ENCODE results near the gene DENND5B.
"Not testable (repeated sequence)": the region's sequence is repeated elsewhere in the genome, so short reads cannot be mapped to it uniquely, and the experiment has no call there.

The DENND5B gene

GRCh38 chr12:31555466-31555865 lies 35.5 kb downstream of the DENND5B start:
- not testable (repeated sequence) for H3K36me3 ChIP-seq (ENCODE audit: control insufficient read depth, insufficient read depth, low read length, severe bottlenecking); H3K9me3 ChIP-seq (ENCODE audit: control insufficient read depth, low read length); DNase-seq (ENCODE audit: low read depth); H3K4me3 ChIP-seq (ENCODE audit: low read length); H3K4me1 ChIP-seq (ENCODE audit: control insufficient read depth, insufficient read depth, low read length); H3K27me3 ChIP-seq (replicated peaks; ENCODE audit: control insufficient read depth, insufficient read depth, low read length); H3K9ac ChIP-seq (ENCODE audit: low read length)

- not testable (repeated sequence) for H3K27me3 ChIP-seq (replicated peaks; ENCODE audit: control insufficient read depth, insufficient read depth, low read length); H3K4me1 ChIP-seq (ENCODE audit: control insufficient read depth, insufficient read depth, low read length); H3K4me3 ChIP-seq (ENCODE audit: low read length); H3K9me3 ChIP-seq (ENCODE audit: control insufficient read depth, low read length); H3K36me3 ChIP-seq (ENCODE audit: control insufficient read depth, insufficient read depth, low read length, severe bottlenecking); H3K9ac ChIP-seq (ENCODE audit: low read length); DNase-seq (ENCODE audit: low read depth)
These were observed 40.3 kb downstream of the DENND5B start for GRCh38 chr12:31550590-31550989.

- Histone ChIP-seq H3K4me1 (ENCODE audit: control insufficient read depth, insufficient read depth, low read length) (peaks cover 23% of the 10 kb centered on the region), H3K27me3 (replicated peaks; ENCODE audit: control insufficient read depth, insufficient read depth, low read length) (no peaks in the 10 kb centered on the region), H3K9me3 (ENCODE audit: control insufficient read depth, low read length) (peaks cover 4% of the 10 kb centered on the region), H3K36me3 (ENCODE audit: control insufficient read depth, insufficient read depth, low read length, severe bottlenecking) (no peaks in the 10 kb centered on the region), H3K4me3 (ENCODE audit: low read length) (no peak overlapping the region), H3K9ac (ENCODE audit: low read length) (no peak overlapping the region)
- DNase-seq (ENCODE audit: low read depth): peak; percentile 65
These were observed 54.3 kb downstream of the DENND5B start for GRCh38 chr12:31536672-31537071.

GRCh38 chr12:31533470-31533869 lies 57.5 kb downstream of the DENND5B start:
- no peak for DNase-seq (ENCODE audit: low read depth)
- H3K36me3 ChIP-seq (ENCODE audit: control insufficient read depth, insufficient read depth, low read length, severe bottlenecking): no peaks in the 10 kb centered on the region
- no peaks in the 10 kb centered on the region for H3K27me3 ChIP-seq (replicated peaks; ENCODE audit: control insufficient read depth, insufficient read depth, low read length)
- peaks cover 25% of the 10 kb centered on the region for H3K4me1 ChIP-seq (ENCODE audit: control insufficient read depth, insufficient read depth, low read length)
- H3K4me3 ChIP-seq (ENCODE audit: low read length): no peak overlapping the region
- no peak overlapping the region for H3K9ac ChIP-seq (ENCODE audit: low read length)
- peaks cover 4% of the 10 kb centered on the region for H3K9me3 ChIP-seq (ENCODE audit: control insufficient read depth, low read length)

- H3K9me3 ChIP-seq (ENCODE audit: control insufficient read depth, low read length): no peaks in the 10 kb centered on the region
- no peaks in the 10 kb centered on the region for H3K36me3 ChIP-seq (ENCODE audit: control insufficient read depth, insufficient read depth, low read length, severe bottlenecking)
- no peak overlapping the region for H3K4me3 ChIP-seq (ENCODE audit: low read length)
- DNase-seq (ENCODE audit: low read depth): no peak
- H3K9ac ChIP-seq (ENCODE audit: low read length): no peak overlapping the region
- H3K27me3 ChIP-seq (replicated peaks; ENCODE audit: control insufficient read depth, insufficient read depth, low read length): no peaks in the 10 kb centered on the region
- H3K4me1 ChIP-seq (ENCODE audit: control insufficient read depth, insufficient read depth, low read length): peaks cover 25% of the 10 kb centered on the region
These were observed 59.0 kb downstream of the DENND5B start for GRCh38 chr12:31531893-31532292.

GRCh38 chr12:31528095-31528494 lies 62.8 kb downstream of the DENND5B start:
- Histone ChIP-seq H3K36me3 (ENCODE audit: control insufficient read depth, insufficient read depth, low read length, severe bottlenecking) (no peaks in the 10 kb centered on the region), H3K4me3 (ENCODE audit: low read length) (no peak overlapping the region), H3K4me1 (ENCODE audit: control insufficient read depth, insufficient read depth, low read length) (peaks cover 29% of the 10 kb centered on the region), H3K27me3 (replicated peaks; ENCODE audit: control insufficient read depth, insufficient read depth, low read length) (no peaks in the 10 kb centered on the region), H3K9ac (ENCODE audit: low read length) (no peak overlapping the region), H3K9me3 (ENCODE audit: control insufficient read depth, low read length) (no peaks in the 10 kb centered on the region)
- no peak for DNase-seq (ENCODE audit: low read depth)

GRCh38 chr12:31527083-31527482 lies 63.9 kb downstream of the DENND5B start:
- Histone ChIP-seq H3K9me3 (ENCODE audit: control insufficient read depth, low read length) (no peaks in the 10 kb centered on the region), H3K36me3 (ENCODE audit: control insufficient read depth, insufficient read depth, low read length, severe bottlenecking) (no peaks in the 10 kb centered on the region), H3K9ac (ENCODE audit: low read length) (peak overlapping the region; percentile 32), H3K27me3 (replicated peaks; ENCODE audit: control insufficient read depth, insufficient read depth, low read length) (no peaks in the 10 kb centered on the region), H3K4me3 (ENCODE audit: low read length) (peak overlapping the region; percentile 38), H3K4me1 (ENCODE audit: control insufficient read depth, insufficient read depth, low read length) (peaks cover 28% of the 10 kb centered on the region)
- DNase-seq (ENCODE audit: low read depth): no peak

- H3K9me3 ChIP-seq (ENCODE audit: control insufficient read depth, low read length): no peaks in the 10 kb centered on the region
- no peaks in the 10 kb centered on the region for H3K36me3 ChIP-seq (ENCODE audit: control insufficient read depth, insufficient read depth, low read length, severe bottlenecking)
- peak overlapping the region; percentile 12 for H3K9ac ChIP-seq (ENCODE audit: low read length)
- no peaks in the 10 kb centered on the region for H3K27me3 ChIP-seq (replicated peaks; ENCODE audit: control insufficient read depth, insufficient read depth, low read length)
- H3K4me1 ChIP-seq (ENCODE audit: control insufficient read depth, insufficient read depth, low read length): peaks cover 21% of the 10 kb centered on the region
- H3K4me3 ChIP-seq (ENCODE audit: low read length): peak overlapping the region; percentile 38
- DNase-seq (ENCODE audit: low read depth): no peak
These were observed 64.8 kb downstream of the DENND5B start for GRCh38 chr12:31526158-31526546.

- Histone ChIP-seq H3K9me3 (ENCODE audit: control insufficient read depth, low read length) (no peaks in the 10 kb centered on the region), H3K4me1 (ENCODE audit: control insufficient read depth, insufficient read depth, low read length) (peaks cover 21% of the 10 kb centered on the region), H3K9ac (ENCODE audit: low read length) (no peak overlapping the region), H3K4me3 (ENCODE audit: low read length) (no peak overlapping the region), H3K27me3 (replicated peaks; ENCODE audit: control insufficient read depth, insufficient read depth, low read length) (no peaks in the 10 kb centered on the region), H3K36me3 (ENCODE audit: control insufficient read depth, insufficient read depth, low read length, severe bottlenecking) (no peaks in the 10 kb centered on the region)
- DNase-seq (ENCODE audit: low read depth): no peak
These were observed 65.3 kb downstream of the DENND5B start for GRCh38 chr12:31525496-31526157.

- Histone ChIP-seq H3K27me3 (replicated peaks; ENCODE audit: control insufficient read depth, insufficient read depth, low read length) (no peaks in the 10 kb centered on the region), H3K9me3 (ENCODE audit: control insufficient read depth, low read length) (no peaks in the 10 kb centered on the region), H3K9ac (ENCODE audit: low read length) (no peak overlapping the region), H3K36me3 (ENCODE audit: control insufficient read depth, insufficient read depth, low read length, severe bottlenecking) (no peaks in the 10 kb centered on the region), H3K4me3 (ENCODE audit: low read length) (no peak overlapping the region), H3K4me1 (ENCODE audit: control insufficient read depth, insufficient read depth, low read length) (peaks cover 21% of the 10 kb centered on the region)
- no peak for DNase-seq (ENCODE audit: low read depth)
These were observed 66.0 kb downstream of the DENND5B start for GRCh38 chr12:31524791-31525495.

- DNase-seq (ENCODE audit: low read depth): no peak
These were observed 67.6 kb downstream of the DENND5B start for GRCh38 chr12:31523306-31523705.

More at GRCh38 chr12:31523306-31523705, 67.6 kb downstream of the DENND5B start:
- H3K27me3 ChIP-seq (replicated peaks; ENCODE audit: control insufficient read depth, insufficient read depth, low read length): no peaks in the 10 kb centered on the region
- peaks cover 37% of the 10 kb centered on the region for H3K4me1 ChIP-seq (ENCODE audit: control insufficient read depth, insufficient read depth, low read length)
- no peak overlapping the region for H3K4me3 ChIP-seq (ENCODE audit: low read length)
- no peaks in the 10 kb centered on the region for H3K9me3 ChIP-seq (ENCODE audit: control insufficient read depth, low read length)
- H3K9ac ChIP-seq (ENCODE audit: low read length): no peak overlapping the region
- no peaks in the 10 kb centered on the region for H3K36me3 ChIP-seq (ENCODE audit: control insufficient read depth, insufficient read depth, low read length, severe bottlenecking)

Measured in adipocyte (in vitro differentiated cells).